C4-2B (cell line): ENCODE data around the gene FCMR.

ENCODE experiments used
- H3K27ac ChIP-seq: fragments of 450-650 bp; 2 replicates; pipeline ENCODE4 v1.5.1; 2017
- CTCF ChIP-seq: fragments of 450-650 bp; conservative IDR thresholded peaks from 2 replicates; pipeline ENCODE4 v1.5.1; 2017; ENCODE audit warnings: mild to moderate bottlenecking
- ZFX ChIP-seq: fragments of 450-650 bp; IDR thresholded peaks from 2 replicates; pipeline ENCODE4 v1.6.1; 2017

The FCMR gene

GRCh38 chr1:206955476-206956451 is 34.0 kb upstream of the FCMR start:
- no peak for TF ChIP-seq ZFX
- TF ChIP-seq CTCF = no peak
- H3K27ac ChIP-seq = peak overlapping the region; percentile 2; the same call in 1 of the 2 replicates

GRCh38 chr1:206954459-206955342 is 33.0 kb upstream of the FCMR start:
- TF ChIP-seq ZFX = no peak
- no peak for TF ChIP-seq CTCF
- H3K27ac ChIP-seq = peak overlapping the region; percentile 84

GRCh38 chr1:206953626-206954025 is 31.9 kb upstream of the FCMR start:
- peak overlapping the region; percentile 84 for H3K27ac ChIP-seq
- no peak for TF ChIP-seq CTCF
- TF ChIP-seq ZFX = no peak

GRCh38 chr1:206953126-206953525 is 31.4 kb upstream of the FCMR start:
- H3K27ac ChIP-seq = peak overlapping the region; percentile 84
- TF ChIP-seq ZFX (no peak), CTCF (no peak)

GRCh38 chr1:206952171-206952570 is 30.4 kb upstream of the FCMR start:
- H3K27ac ChIP-seq = peak overlapping the region; percentile 84
- no peak for TF ChIP-seq ZFX
- no peak for TF ChIP-seq CTCF

- peak overlapping the region; percentile 84 for H3K27ac ChIP-seq
Observed at GRCh38 chr1:206951318-206952100, 29.8 kb upstream of the FCMR start.

More at GRCh38 chr1:206951318-206952100, 29.8 kb upstream of the FCMR start:
- TF ChIP-seq CTCF (no peak), ZFX (no peak)
